ENCODE measurements around the gene PADI3. TPM values are rescaled to one million over a fixed set of nuclear protein-coding genes. Genes with fewer than 3 reads are reported as not detected.

Gene PADI3
- total and polyA plus RNA-seq, 2 of the 8 experiments (the other 6 are each of a cell fraction or from before 2014, with no cell fraction given) = 0.37 to 0.94 TPM

GRCh38 chr1:17239420-17239819, 9.5 kb upstream of the PADI3 start:
- H2BK15ac ChIP-seq (ENCODE audit: low read length) = no peak overlapping the region
- no peak overlapping the region for H3K23ac ChIP-seq (ENCODE audit: insufficient read length)
- no peak overlapping the region for H3K56ac ChIP-seq (replicated peaks; ENCODE audit: insufficient read length, low read depth, low read length)
- H4K5ac ChIP-seq (ENCODE audit: insufficient read length, low read depth, low read length) = no peak overlapping the region
- no peak overlapping the region; the same call in 1 of the 2 replicates for H2BK5ac ChIP-seq (ENCODE audit: low read depth, low read length)
- H3K9me3 ChIP-seq (ENCODE audit: insufficient read depth in 2 of 2, low read depth in 1 of 2, low read length in 1 of 2) = no peaks in the 10 kb centered on the region
- ChIA-PET CTCF (ENCODE audit: partially characterized antibody) (interaction anchor here (0.5 to 11.9 kb wide), 10 partner anchors 10 to 167 kb away, joined by 3 to 339 read pairs (median 6); partner anchors contain the start of genes PADI2 and PADI3), POLR2A (ENCODE audit: partially characterized antibody) (interaction anchor here (0.6 to 1.3 kb wide), 6 partner anchors 11 to 167 kb away, joined by 3 read pairs; no protein-coding TSS in a partner anchor)
- no peak overlapping the region for H2BK120ac ChIP-seq (replicated peaks; ENCODE audit: low read depth, low read length)
- H4K8ac ChIP-seq (ENCODE audit: extremely low read depth, insufficient read depth, low read length) = no peak overlapping the region
- no peak overlapping the region for H3K4me2 ChIP-seq (ENCODE audit: insufficient read depth in 1 of 2, low read depth in 2 of 2, low read length in 2 of 2)
- H2BK20ac ChIP-seq (ENCODE audit: low read length) = 0 out of 2 replicates have a peak overlapping the region, but pooled peaks have one; percentile 18
- no peaks in the 10 kb centered on the region for H3K79me2 ChIP-seq (ENCODE audit: control insufficient read depth in 1 of 2, insufficient read depth in 2 of 2, low read length in 2 of 2)
- FAIRE-seq = peak; percentile 88
- DNase-seq (ENCODE audit: low read depth in 1 of 2, low spot score in 2 of 2) = peak; percentile 39 to 84
- H3K4me3 ChIP-seq (ENCODE audit: extremely low read depth in 1 of 4, insufficient read depth in 2 of 4, low read depth in 3 of 4, low read length in 4 of 4) = no peak overlapping the region
- no peaks in the 10 kb centered on the region for H3K79me1 ChIP-seq (ENCODE audit: low read depth, low read length)
- H2AFZ ChIP-seq (ENCODE audit: low read length) = no peak overlapping the region
- H4K20me1 ChIP-seq (replicated peaks in 1 of 2; ENCODE audit: control insufficient read depth in 1 of 2, insufficient read depth in 2 of 2, low read length in 2 of 2) = no peaks in the 10 kb centered on the region
- no peaks in the 10 kb centered on the region for H3K36me3 ChIP-seq (ENCODE audit: control insufficient read depth in 2 of 4, insufficient read depth in 4 of 4, low read length in 3 of 4)
- no peaks in the 10 kb centered on the region for H3K27me3 ChIP-seq (replicated peaks in 1 of 4; ENCODE audit: control insufficient read depth in 3 of 4, extremely low read depth in 1 of 4, insufficient read depth in 3 of 4, low read length in 3 of 4)
- H2BK12ac ChIP-seq (ENCODE audit: low read depth, low read length) = no peak overlapping the region
- no peak overlapping the region for H3K27ac ChIP-seq (ENCODE audit: low read depth, low read length)
- H2AK5ac ChIP-seq (ENCODE audit: low read depth, low read length) = no peak overlapping the region
- 42% methylated on average over 1 of the region's 1 CpG; no CpG with 5 or more reads in 1 of the 2 experiments for WGBS, 2 experiments (ENCODE audit: extremely low coverage in 1 of 2, insufficient coverage in 1 of 2, insufficient read length in 1 of 2, insufficient replicate concordance in 2 of 2, low coverage in 1 of 2, low lambda C conversion rate in 2 of 2, missing lambda C conversion rate in 1 of 2)
- no peak overlapping the region for H3K4ac ChIP-seq (replicated peaks; ENCODE audit: insufficient read length, low read depth, low read length)
- H3K9ac ChIP-seq (replicated peaks in 1 of 4; ENCODE audit: extremely low read depth in 1 of 4, low read depth in 3 of 4, low read length in 3 of 4) = no peak overlapping the region
- peaks cover 0 to 5% (median 0%) of the 10 kb centered on the region in 4 experiments; a peak in 4 of 7 replicates for H3K4me1 ChIP-seq (replicated peaks in 1 of 4; ENCODE audit: control insufficient read depth in 3 of 4, insufficient read depth in 4 of 4, low read length in 3 of 4)
- H3K14ac ChIP-seq (ENCODE audit: insufficient read length) = no peak overlapping the region
- H3K18ac ChIP-seq (ENCODE audit: extremely low read depth, low read length) = no peak overlapping the region
- H4K91ac ChIP-seq (replicated peaks; ENCODE audit: insufficient read length, low read length) = no peak overlapping the region
- H3K23me2 ChIP-seq (ENCODE audit: low read depth, low read length) = no peaks in the 10 kb centered on the region
- TF ChIP-seq SP4 (IDR thresholded peaks at IDR 0.05; ENCODE audit: low read length) (no peak), CEBPB (IDR thresholded peaks at IDR 0.05; ENCODE audit: low read depth, low read length) (no peak), FOSL1 (IDR thresholded peaks at IDR 0.05; ENCODE audit: insufficient read depth, low read depth, low read length) (no peak), CHD1 (IDR thresholded peaks at IDR 0.05; ENCODE audit: low read depth, low read length) (no peak), SP2 (IDR thresholded peaks at IDR 0.05; ENCODE audit: low read length) (no peak), SAP30 (IDR thresholded peaks at IDR 0.05; ENCODE audit: insufficient read depth, insufficient replicate concordance, low read length) (no peak), ATF3 (IDR thresholded peaks at IDR 0.05; ENCODE audit: insufficient read depth, low read depth, low read length) (no peak), CHD2 (IDR thresholded peaks at IDR 0.05; ENCODE audit: low read length) (no peak), RFX5 (IDR thresholded peaks at IDR 0.05; ENCODE audit: borderline replicate concordance, low read depth, low read length) (peak; percentile 43; the same call in 1 of the 2 replicates), GTF2F1 (IDR thresholded peaks at IDR 0.05; ENCODE audit: borderline replicate concordance, low read depth, low read length) (no peak), JUND (IDR thresholded peaks at IDR 0.05; ENCODE audit: low read length) (no peak), KDM5A (IDR thresholded peaks at IDR 0.05; ENCODE audit: low read length) (no peak), HDAC6 (IDR thresholded peaks at IDR 0.05; ENCODE audit: low read depth, low read length) (no peak), SP1 (IDR thresholded peaks at IDR 0.05; ENCODE audit: low read depth, low read length) (peak; percentile 99), POLR2A (IDR thresholded peaks at IDR 0.05; ENCODE audit: control extremely low read depth in 1 of 2, low read depth in 2 of 2, low read length in 2 of 2) (no peak), SIRT6 (IDR thresholded peaks at IDR 0.05; ENCODE audit: low read length) (no peak)

Measured in H1 (cell line).